HG03175 (cell line): ENCODE measurements around the gene LMCD1.

Source experiments
- ATAC-seq: cut with Tn5 transposase; IDR thresholded peaks from one replicate; pipeline ENCODE4 v1.9.1; 2021; ENCODE audit warnings: mild to moderate bottlenecking, moderate library complexity; ENCODE audit not compliant: unreplicated experiment

LMCD1 gene, protein sequence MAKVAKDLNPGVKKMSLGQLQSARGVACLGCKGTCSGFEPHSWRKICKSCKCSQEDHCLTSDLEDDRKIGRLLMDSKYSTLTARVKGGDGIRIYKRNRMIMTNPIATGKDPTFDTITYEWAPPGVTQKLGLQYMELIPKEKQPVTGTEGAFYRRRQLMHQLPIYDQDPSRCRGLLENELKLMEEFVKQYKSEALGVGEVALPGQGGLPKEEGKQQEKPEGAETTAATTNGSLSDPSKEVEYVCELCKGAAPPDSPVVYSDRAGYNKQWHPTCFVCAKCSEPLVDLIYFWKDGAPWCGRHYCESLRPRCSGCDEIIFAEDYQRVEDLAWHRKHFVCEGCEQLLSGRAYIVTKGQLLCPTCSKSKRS

DNA sequence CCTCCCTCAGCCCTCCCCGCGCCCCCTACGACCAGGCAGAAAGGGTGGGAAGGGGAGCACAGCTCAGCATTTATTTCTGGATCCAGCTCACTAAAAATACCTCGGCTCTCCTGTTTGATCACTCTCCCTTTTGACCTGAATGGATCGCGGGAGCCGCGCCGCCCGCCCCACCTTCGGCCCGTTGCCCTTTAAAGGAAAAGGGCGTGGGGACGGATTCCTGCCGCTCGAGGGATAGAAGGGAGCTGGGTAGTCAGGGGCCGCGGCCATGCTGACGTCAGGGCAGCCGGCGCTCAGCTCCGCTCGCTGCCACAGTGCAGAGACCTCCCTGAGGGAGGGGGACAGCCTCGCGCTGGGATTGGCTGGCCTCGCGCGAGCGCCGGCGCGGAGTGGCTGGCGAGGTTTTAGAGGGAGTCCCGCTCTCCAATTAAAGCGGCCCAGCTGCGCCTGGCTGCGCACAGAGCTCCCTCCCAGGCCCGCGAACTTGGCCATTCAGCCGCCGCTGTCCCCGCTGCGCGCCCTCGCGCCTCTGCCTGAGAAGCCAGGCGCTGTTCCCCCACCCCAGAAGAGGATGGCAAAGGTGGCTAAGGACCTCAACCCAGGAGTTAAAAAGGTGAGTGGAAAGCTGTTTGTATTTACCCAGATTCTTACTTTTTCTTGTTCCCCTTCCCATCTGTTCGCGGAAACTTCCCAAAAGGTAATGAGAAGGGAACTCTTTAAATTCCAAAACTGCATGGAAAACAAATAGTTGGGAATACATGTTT lies at the start of gene LMCD1:
TSS of gene LMCD1 (plus strand) at position 453 of the 761 bp plus-strand sequence. CDS start at position 569, 116 bp downstream.
- ATAC-seq = peak; percentile 97

DNA sequence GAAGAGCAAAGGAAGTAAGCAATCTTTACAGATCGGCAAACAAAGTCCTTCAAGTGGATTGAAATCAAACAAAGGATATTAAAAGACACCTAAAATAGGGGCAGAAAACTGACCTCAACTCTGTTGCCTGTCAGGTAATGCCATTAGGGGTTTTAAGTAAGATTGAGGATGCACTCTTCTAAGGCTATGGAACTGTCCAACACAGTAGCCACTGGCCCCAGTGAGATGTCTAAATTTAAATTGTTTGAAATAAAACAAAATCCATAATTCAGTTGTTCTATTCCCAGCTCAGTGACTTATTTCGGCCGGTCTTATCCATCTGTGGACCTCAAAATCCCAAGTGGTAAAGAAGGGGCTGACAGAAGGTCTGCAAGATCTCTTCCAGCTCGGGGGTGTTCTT lies 49.5 kb upstream of the LMCD1 start:
- no peak for ATAC-seq

DNA sequence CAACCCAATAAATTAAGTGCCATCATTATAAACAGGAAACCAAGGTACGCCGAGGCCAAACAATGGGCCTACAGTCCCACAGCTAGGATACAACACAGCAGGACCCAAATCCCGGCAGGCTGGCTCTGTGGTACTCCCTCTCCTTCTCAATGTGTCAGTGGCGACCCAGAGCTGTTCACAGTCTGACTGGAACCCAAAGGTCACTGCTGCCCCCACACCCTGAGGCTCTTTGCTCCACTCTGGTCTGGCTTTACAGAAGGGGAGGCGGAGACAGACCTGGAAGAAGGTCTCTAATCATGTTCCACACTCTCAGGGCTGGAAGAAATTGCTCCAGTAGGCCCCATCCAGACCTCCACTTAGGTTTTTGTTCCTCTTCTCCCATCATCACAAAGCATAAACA lies 48.5 kb upstream of the LMCD1 start:
- ATAC-seq = no peak

DNA sequence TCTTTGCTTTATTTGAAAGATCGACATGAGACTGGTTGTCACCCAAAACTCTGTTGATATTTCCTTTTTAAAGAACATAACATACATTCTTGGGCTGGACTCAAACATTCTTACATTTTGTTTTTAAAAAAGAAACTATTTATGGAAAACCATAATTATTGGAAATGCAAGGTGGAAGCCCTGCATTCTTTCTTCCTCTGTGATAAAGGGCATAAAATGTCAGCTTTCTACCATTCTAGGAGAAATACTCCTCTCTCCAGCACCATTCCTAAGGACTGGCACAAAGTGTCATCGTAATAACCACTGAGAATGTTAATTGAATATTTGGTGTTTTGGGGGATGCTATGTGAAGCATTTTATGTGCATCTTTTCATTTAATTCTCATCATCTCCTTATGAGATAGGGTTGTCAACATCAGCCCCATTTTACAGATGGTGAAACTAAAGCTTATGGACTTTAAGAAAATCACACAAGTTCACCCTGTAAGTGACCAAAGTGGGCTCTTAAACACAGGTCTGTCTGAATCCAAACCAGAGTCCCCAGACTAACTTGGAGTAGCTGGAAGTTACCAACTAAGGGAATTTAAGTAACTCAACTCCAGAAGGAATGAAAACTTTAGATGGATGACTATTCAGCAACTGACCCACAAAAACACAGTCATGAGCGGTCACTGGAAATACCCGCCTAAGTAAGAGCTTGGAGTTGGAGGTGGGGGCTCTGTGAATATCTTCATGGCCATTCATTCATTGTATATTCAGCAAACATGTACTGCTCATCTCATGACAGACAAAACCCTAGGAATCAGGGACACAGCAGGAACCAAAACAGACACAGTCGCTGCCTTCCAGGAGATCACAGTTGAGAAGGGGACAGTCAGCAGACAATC lies 45.9 kb upstream of the LMCD1 start:
- ATAC-seq = no peak

- ATAC-seq = no peak
These were observed 45.2 kb upstream of the LMCD1 start for GRCh38 chr3:8456412-8456811.

DNA sequence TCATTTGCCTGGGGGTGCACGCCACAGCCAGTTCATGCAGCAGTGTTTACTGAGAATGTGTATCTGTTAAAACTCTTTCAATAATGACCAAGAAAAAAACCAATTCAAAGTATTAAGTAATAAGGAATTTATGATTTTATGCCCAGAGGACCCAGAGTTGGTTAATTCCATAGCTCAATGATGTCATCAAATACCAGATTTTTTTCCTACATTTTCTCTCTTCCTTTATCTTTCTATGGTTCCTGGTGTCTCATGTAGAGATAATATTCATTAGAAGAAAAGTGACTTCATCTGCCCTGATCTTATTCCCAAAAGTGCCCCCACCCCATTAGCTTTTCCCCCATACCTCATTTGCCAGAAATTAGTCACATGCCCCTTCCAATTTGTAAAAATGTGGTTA lies 44.6 kb upstream of the LMCD1 start:
- ATAC-seq = no peak

GRCh38 chr3:8458238-8458661 lies 43.4 kb upstream of the LMCD1 start:
- ATAC-seq = no peak

GRCh38 chr3:8458711-8459110 lies 42.9 kb upstream of the LMCD1 start:
- no peak for ATAC-seq

DNA sequence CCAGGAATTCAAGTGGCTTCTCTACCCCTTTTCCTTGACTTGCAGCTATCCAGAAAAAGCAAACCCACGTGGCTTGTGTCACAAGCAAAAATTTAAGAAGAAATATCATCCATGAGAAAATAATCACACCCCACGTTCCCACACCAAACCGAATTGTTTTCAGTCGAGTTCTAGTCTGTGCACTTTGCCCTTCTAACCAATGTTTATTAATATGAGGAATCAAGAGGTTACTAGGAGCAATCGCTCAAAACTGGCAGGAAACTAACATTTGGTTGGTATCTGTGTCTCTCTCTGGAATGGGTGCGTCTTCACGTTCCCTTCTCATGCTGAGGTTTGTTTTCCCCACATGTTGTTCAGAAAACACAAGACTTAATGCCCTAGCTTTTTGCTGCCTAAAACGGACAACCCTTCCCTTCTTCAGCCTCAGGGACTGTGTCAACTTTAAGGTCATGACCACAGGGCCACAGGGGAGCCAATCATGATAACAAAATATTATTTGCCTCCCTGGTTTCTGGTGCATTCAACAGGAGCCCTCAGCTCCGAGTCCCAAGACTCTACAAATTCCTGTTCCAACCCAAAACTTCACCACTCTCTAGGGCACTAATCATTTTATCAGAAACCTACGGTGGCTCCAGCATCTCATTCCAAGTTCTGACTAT lies 41.4 kb upstream of the LMCD1 start:
- ATAC-seq = no peak

DNA sequence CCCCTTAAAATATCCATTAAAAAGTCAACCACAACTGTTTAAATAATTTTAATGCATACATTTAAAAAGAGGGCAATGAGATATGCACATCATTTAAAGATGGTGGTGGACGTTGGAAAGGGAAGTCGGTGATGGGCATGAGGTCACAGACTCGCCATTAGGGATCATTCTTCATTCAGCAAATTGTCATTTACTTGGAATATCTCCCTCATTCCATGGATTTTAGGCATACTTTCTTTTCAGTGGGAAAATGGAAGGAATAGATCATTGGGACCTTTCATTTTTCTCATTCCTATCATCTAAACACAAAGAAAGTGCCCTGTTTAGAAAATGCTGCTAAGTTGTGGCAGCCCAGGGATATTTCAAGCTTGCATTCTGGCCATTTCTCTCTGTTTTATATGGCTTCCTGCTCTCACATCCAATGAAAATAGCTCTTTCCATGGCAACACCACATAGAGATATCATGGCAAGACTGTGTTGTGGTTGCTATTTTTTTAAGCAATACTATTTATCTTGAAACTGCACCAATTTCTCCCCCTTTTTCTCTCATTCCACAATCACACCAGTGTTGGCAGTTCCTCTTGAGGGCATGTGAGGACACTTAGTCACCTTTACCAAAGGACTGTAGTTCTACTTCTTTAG lies 40.7 kb upstream of the LMCD1 start:
- ATAC-seq = no peak

DNA sequence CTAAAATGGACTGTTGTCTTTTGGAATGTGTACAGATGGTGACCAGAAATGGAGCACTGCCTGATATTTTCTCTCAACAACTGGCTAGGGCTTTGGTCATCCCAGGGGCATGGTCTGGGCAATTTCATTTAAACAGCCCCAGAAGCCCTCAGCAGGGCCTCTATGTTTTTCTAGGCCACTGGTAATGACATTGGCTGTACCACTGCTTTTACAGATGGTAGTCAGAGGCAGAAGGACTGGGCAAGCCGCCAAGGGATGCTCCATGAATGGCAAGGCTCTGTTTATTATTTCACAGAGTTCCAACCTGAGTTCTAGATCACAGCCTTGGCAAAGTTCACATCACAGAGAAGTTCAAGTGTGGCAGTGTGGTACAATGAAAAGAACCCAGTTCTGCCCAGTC lies 37.0 kb upstream of the LMCD1 start:
- no peak for ATAC-seq

- no peak for ATAC-seq
These were observed 35.1 kb upstream of the LMCD1 start for GRCh38 chr3:8466526-8466925.

- ATAC-seq = no peak
These were observed 30.8 kb upstream of the LMCD1 start for GRCh38 chr3:8470801-8471200.

GRCh38 chr3:8472549-8472948 lies 29.1 kb upstream of the LMCD1 start:
- no peak for ATAC-seq

GRCh38 chr3:8473029-8473428 lies 28.6 kb upstream of the LMCD1 start:
- ATAC-seq = no peak

DNA sequence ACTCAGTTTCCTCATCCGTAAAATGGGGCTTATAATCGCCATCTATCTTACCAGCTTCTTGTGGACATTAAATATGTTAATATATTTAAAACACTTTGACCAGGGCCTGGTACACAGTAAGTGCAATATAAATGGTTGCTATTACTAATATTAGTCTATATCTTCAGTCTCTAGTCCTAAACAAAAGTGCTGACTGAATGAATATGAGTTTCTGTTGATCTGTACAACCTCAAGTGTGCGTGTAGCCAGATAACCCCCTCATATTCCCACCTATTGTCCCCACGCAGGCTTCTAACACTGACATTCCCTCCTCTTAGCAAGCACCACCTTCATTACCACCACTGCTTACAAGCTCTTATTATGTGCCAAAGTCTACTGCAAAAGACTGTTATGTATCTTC lies 27.6 kb upstream of the LMCD1 start:
- no peak for ATAC-seq

- no peak for ATAC-seq
These were observed 26.6 kb upstream of the LMCD1 start for GRCh38 chr3:8474991-8475390.

GRCh38 chr3:8480699-8481098 lies 20.9 kb upstream of the LMCD1 start:
- no peak for ATAC-seq

DNA sequence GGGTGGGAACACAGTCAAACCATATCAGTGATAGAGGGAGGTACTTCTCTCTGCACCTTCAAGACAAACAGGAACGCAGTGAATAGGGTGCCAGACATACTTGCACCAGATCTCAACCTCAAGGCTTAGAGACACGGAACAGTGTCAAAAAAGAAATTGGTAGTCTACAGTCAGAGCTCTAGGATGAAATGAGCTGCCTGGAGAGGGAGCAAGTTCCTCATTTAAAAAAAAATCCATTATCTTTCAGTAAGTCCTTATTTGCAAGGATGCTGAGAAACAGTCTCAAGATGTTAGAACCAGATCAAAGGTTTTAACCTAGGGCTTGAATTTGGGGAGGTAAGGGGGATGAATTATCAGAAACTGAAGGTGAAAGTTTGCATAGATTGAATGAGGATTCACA lies 20.2 kb upstream of the LMCD1 start:
- ATAC-seq = no peak

DNA sequence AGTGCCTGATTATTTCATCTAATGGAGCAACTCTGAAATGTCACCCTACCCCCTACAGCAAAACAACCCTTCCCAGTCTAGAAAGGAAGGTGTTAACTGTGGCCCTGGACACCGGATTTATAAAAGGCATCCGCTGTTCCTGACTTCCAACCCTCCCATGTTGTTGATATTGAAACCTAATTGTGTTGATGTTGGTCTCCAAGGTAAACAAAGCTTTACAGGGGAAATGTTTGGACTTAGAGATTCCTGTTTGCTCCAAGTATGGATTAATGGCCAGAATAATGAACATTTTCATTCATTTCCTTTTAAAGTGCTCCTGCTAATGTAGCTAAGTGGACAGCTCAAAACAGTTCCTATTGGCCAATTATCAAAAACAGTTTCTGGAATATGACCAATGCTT lies 19.4 kb upstream of the LMCD1 start:
- no peak for ATAC-seq
